HG02884 (cell line): ENCODE measurements around the gene DNAH14.
"Not testable (repeated sequence)": the region's sequence is repeated elsewhere in the genome, so short reads cannot be mapped to it uniquely, and the experiment has no call there.

Experiments
- ATAC-seq: cut with Tn5 transposase; IDR thresholded peaks from one replicate; pipeline ENCODE4 v1.9.1; 2021; ENCODE audit warnings: mild to moderate bottlenecking, moderate library complexity; ENCODE audit not compliant: unreplicated experiment

DNAH14 gene

DNA sequence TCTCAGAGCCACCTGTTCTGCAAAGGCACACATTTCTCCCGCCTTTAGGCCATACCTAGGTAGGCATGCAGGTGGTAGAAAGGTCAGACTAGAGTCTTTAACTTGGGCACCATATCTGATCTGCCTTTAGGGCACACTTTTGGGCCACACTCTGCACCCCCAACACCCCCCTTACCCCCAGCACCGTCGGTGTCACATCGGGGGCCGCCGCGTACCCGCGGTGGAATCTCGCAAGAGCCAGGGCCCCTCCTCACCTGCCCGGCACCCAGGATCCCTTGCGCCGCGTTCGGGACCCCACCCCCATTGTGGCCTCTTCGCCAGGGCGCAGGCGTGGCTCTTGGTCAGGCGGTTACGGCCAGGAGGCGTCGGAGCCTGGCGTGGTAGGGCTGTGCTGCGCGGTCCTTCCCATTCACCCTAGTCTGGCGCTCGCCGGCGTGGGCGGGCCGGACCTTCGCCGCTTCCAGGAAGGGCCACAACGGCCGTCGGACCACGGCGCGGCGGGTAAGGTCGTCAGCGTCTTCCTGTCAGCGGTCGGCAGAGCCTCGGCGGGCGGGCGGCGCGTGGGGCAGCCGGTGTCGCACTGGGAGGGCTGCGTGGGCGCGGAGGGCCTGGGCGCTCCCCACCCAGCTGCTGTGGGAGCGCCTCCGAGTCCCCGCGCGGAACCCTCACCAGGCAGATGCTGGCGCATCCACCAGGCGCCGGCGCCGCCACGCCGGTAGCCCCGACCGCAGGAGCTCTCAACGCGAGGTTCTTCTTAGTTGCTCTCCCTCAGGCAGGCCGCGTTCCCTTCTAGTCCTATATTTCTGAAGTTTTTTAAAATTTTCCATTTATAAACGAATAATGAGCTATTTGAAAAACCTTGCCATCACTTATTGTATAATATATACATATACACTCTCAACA is at the start of gene DNAH14:
Gene DNAH14, plus strand, starts transcription at position 341 of the 903 bp plus-strand sequence. CDS start 23,028 bp downstream, outside the sequence.
- peak; percentile 69 for ATAC-seq

- ATAC-seq, result no peak
Observed at GRCh38 chr1:224880593-224881307, 48.7 kb upstream of the DNAH14 start.

DNA sequence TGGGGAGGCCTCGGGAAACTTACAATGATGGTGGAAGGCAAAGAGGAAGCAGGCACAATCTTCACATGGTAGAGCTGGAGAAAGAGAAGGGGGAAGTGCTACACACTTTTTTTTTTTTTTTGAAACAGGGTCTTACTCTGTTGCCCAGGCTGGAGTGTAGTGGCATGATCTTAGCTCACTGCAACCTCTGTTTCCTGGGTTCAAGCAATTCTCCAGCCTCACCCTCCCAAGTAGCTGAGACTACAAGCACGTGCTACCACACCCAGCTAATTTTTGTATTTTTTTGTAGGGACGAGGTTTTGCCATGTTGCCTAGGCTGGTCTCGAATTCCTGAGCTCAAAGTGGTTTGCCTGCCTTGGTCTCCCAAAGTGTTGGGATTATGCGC is 48.2 kb upstream of the DNAH14 start:
- not testable (repeated sequence) for ATAC-seq

DNA sequence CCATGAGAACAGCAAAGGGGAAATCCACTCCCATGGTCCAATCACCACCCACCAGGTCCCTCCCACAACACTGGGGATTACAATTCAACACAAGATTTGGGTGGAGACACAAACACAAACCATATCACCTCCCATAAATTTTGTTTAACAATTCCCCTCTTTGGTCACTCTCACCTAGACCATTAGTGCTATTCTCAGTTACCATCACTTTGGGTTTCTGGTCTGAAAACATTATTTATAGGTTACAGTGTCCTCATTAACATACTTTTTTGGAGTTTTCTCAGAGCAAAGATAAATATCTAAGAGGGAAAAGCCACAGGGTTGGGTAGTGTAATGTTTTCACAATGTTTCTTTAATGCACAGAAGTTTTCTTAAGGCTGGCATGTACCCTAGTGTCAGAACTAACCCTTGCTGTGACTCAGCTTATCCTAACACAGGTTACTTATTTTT is 47.7 kb upstream of the DNAH14 start:
- ATAC-seq, result no peak

DNA sequence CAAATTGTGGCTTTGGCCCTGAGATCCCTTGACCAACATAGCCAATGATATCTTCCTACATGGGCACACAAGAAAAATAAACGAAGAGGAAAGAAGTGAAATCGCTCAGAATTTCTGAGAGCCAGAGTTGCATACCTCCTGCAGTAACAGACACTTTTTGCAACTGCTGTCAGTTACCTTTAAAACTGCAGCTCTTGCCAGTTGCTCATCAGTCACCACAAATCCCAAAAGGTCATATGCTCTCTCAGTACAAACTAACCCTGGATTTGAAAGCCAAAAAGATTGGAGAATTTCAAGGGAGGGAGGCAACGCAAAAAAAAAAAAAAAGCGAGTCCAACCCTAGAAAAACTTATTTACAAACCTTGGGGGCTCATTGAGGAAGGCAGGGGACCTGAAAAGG is 47.2 kb upstream of the DNAH14 start:
- no peak for ATAC-seq

DNA sequence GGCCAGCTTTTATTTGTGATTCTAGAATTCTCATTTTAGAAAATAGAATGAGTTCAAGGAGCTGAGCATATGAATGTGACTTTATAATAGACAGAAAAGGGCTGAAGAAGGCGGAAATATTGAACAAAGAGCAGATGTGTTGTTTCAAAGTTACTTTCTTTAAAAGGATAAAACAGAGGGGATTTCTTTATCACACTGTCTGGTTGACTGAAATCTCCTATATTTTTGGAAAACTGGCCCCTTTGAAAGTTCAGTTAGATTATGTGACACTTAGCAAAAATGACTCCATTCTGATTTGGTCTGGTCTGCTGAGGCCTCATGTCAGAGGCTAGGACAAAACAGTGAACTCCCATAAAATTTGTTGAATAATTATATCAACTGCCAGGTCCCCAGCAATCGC is 46.4 kb upstream of the DNAH14 start:
- ATAC-seq, result no peak

DNA sequence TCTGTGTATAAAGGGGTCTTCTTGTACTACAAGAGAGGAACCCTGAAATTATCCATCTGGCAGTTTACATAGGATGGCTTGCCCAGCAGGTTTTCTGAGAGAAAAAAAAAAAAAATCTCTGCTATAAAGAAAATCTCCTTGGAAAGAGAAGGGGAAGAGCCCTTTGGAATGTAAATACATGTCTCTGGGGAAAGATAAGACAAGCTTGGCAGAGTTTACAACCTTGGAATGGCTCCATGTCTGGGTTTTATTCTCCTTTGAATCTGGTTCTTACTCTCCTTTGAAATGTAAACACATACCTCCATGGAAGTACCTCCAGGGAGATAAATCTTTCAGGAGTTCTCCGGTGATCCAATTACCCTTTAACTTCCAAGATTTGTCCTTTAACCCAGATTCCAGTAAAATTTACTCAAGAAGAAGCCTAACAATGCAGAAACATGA is 45.1 kb upstream of the DNAH14 start:
- no peak for ATAC-seq

DNA sequence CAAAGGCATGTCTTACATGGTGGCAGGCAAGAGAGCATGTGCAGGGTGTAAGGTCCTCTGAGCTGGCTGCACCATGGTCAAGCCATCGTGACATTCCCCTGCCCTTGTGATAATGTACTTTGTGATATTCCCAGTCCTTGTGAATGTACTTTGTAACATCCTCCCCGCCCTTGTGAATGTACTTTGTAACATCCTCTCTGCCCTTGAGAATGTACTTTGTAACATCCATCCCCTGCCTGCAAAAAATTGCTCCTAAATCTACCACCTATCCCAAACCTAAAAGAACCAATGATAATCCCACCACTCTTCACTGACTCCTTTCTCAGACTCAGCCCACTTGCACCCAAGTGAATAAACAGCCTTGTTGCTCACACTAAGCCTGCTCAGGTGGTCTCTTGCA is 44.1 kb upstream of the DNAH14 start:
- ATAC-seq, result not testable (repeated sequence)

DNA sequence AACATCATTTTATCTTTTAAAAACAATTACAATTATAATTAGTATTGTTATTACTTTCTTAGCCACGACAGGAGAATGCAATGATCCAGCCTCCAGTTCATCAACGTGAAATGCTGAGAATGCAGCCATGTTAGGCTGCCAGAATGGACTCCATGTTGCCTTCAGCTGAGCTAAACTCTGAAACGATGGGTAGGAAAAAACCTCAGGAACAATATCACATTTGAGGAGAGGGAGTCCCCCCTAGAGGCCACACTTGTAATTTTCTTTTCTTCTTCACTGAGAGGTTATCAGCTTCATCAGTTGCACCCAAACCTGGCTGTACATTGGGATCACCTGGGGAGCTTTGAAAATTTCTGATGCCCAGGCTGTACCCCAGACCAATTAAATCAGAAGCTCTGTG is 34.6 kb upstream of the DNAH14 start:
- ATAC-seq, result no peak

- no peak for ATAC-seq
Observed at GRCh38 chr1:224896130-224896781, 33.2 kb upstream of the DNAH14 start.

GRCh38 chr1:224897529-224898327 is 31.7 kb upstream of the DNAH14 start:
- no peak for ATAC-seq

DNA sequence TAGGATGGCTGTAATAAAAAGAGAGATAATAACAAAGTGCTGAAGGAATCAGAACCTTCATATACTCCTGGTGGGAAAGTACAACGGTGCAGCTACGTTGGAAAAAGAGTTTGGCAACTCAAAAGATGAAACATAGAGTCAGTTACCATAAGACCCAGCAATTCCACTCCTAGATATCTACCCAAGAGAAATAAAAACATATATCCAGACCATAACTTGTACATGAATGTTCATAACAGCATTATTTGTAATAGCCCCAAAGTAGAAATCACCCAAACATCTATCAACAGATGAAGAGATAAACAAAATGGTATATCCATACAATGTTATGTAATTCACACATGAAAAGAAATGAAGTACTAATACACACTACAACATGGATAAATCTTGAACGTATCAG is 30.5 kb upstream of the DNAH14 start:
- no peak for ATAC-seq

DNA sequence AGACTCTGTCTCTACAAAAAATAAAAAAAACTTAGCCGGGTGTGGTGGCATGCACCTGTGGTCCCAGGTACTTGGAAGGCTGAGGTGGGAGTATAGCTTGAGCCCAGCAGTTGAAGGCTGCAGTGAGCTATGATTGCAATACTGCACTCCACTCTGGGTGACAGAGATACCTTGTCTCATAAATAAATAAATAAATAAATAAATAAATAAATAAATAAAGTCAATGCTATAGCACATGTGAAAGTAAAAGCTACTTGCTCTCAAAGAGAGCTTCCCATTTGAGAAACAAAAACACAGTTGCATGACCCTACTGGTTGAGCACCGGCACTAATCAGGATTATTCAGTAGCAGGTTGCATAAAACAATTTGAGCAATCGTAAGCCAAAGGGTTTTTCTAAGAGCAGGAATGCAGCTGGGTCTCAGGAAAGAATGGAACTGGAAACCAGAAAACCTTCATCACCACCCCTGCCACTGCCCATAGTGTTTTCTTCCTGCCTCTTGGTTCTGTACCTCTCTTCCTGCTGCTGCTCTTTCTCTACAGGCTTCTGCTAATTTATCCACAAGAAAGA is 29.3 kb upstream of the DNAH14 start:
- ATAC-seq, result no peak

DNA sequence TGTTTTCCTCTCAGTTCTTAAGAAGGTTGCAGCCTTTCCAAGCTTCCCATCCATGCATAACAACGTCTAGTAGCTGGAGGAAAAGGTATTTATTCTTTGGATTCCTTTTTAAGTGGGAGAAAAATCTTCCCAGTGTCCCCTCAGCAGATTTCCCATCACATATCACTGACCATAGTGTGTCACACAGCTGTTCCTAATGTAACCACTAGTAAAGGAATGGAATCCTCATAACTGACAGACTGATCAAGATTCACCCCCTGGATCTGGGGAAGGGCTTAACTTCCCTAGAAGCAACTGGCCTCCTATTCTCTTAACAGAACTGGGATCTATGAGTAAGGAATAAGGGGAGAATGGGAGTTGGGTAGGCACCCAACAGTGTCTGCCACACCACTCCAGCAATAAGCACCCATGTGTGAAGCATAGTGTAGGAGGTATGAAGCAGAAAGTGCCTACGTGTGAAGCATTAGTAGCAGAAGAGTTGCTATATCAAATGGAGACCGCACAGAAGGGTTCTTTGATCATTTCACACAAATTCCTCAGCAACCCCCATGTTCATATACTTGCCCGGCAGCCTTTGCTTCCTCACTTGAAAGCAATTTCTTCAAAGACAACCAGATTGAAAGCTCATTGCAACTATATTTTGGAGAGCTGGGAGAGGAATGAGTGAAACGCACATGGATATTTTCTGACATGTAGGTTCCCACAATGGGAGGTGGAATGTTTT is 28.2 kb upstream of the DNAH14 start:
- ATAC-seq, result no peak

DNA sequence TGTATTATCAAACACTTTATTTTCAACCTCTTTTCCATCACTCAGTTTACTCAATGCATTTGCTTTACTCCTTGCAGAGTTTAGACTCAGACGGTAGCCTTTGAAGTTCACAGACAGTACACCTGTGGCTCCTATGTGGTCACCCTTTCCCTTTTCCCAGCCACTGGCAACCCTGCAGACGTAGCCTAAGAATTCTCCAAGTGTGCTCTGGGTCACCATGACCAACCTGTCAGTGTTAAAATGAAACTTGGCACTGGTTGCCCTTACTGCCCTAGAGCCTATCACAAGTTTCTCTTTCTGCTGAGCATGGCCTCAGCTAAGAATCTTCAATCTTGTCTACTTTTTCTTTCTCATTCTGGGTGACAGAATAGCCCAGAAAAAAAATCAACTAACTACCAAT is 25.5 kb upstream of the DNAH14 start:
- ATAC-seq, result no peak

DNA sequence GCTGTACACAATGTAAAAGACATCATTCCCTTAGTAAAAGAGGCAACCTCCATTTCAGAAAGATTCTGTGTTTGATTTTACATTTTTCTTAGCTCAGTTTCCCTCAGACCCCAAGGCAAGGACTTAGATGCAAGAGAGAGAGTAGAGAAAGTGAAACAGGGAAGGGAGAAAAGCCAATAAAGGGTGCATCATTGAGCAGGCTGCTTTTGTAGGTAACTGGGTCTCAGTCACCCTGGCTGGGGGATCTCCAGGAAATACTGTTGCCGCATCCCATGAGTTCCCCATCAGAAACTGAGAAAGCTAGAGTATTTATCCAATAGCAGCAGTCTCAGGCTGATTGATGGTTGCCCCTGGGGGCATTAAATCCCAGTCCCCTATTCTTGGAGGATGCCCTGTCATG is 23.1 kb upstream of the DNAH14 start:
- no peak for ATAC-seq

DNA sequence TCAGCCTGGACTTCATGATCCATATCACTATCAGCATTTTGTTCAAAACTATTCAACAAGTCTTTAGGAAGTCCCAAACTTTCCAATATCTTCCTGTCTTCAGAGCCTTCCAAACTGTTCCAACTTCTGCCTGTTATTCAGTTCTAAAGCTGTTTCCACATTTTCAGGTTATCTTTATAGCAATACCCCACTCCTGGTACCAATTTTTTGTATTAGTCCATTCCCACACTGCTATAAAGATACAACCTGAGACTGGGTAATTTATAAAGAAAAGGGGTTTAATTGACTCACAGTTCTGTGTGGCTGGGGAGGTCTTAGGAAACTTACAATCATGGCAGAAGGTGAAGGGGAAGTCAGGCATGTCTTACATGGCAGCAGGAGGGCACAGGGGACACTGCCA is 18.3 kb upstream of the DNAH14 start:
- ATAC-seq, result no peak

GRCh38 chr1:224914292-224914900 is 15.1 kb upstream of the DNAH14 start:
- ATAC-seq, result no peak

DNA sequence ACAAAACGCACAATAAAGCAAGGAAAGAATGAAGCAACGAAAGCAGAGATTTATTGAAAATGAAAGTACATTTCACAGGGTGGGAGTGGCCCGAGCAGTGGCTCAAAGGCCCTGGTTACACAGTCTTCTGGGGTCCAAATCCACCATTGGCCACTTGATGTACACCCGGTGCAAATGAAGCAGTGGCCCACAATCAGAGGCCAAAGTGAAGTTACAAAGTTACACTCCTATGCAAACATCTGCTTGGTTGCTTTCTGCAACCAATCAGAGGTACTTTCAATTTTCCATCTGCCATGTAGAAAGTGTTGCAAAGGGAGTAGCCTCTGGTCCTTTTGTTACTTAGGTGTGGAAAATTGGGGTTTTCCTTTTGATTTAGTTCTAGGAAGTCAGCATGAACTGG is 10.0 kb upstream of the DNAH14 start:
- ATAC-seq, result no peak
